Pancreas (tissue), 10 donors: ENCODE measurements around the gene CNNM3. TPM values are rescaled to one million over a fixed set of nuclear protein-coding genes. Genes with fewer than 3 reads are reported as not detected.

ENCODE experiments used
- ATAC-seq, 4 donors: fragments of 200-7000 bp; cut with Tn5 transposase; one replicate each; pipeline versions ENCODE4 v1.8.0 to v1.9.1; 2020; ENCODE audit warnings: mild to moderate bottlenecking in 4 of 4, moderate library complexity in 4 of 4
- DNase-seq, 6 donors: peaks; one replicate each; pipeline ENCODE4 v3.0.0-alpha.2; 2020
- FAIRE-seq: peaks from 2 replicates; lab custom pipeline; 2012; peaks lifted over from hg19 to GRCh38; lab: Jason Lieb, UNC
- H3K27ac ChIP-seq, 4 donors: fragments of 200-600 bp; sonication (generic); 1 replicate in 3 of 4; 2 replicates in 1 of 4; pipeline versions ENCODE4 v1.5.0 to v1.8.0; 2020
- H3K27me3 ChIP-seq, 4 donors: fragments of 200-600 bp; one replicate each; pipeline ENCODE4 v1.8.0; 2021
- H3K36me3 ChIP-seq, 3 donors: fragments of 200-600 bp; sonication (generic) in 1 of 3; one replicate each; pipeline versions ENCODE4 v1.5.0 to v1.8.0; 2020 to 2021
- H3K4me1 ChIP-seq, 3 donors: fragments of 200-600 bp; one replicate each; pipeline ENCODE4 v1.8.0; 2021
- H3K4me3 ChIP-seq, 4 donors: fragments of 200-600 bp; sonication (generic) in 2 of 4; one replicate each; pipeline versions ENCODE4 v1.5.0 to v1.8.0; 2020 to 2021
- H3K9me3 ChIP-seq, 4 donors: fragments of 200-600 bp; one replicate each; pipeline ENCODE4 v1.8.0; 2021
- CTCF ChIP-seq, 4 donors: fragments of 200-600 bp; sonication (generic) in 3 of 4; IDR thresholded peaks; one replicate each; pipeline versions ENCODE4 v1.5.0 to v1.8.0; 2021; ENCODE audit warnings: antibody characterized with exemption in 4 of 4
- WGBS, 2 donors: extraction: QIAGEN DNeasy Blood & Tissue Kit; methylation state at CpG; one replicate each; pipeline ENCODE4 v1.1.7; 2013; 5-methylcytosine and 5-hydroxymethylcytosine counted together
- intact Hi-C, 3 donors: fragments of 100-400 bp; cut with DNase I; formaldehyde crosslinking; loops; one replicate each; pipeline versions ENCODE4 v1.11.1 to v1.14.2; 2022
- microRNA-seq, 2 donors: library from miRNA; unstranded; fragments of <30 nt; microRNA quantifications; one replicate each; pipeline versions ENCODE4 to v1.1.0, GENCODE V29; 2019 to 2020
- polyA plus RNA-seq, 2 donors: library from polyadenylated mRNA; stranded (reverse); fragments of 200-250 nt; gene quantifications; one replicate each; pipeline ENCODE4 v1.2.3, GENCODE V29; 2013
- total RNA-seq, 6 donors: library from RNA; stranded (reverse); fragmentation: NEBNext Ultra II Directional in 4 of 6; extraction: Animal tissue kit (Norgen Biotek cat#: 25700) in 4 of 6; gene quantifications; one replicate each; pipeline versions ENCODE4 v1.2.1 to v1.2.4, GENCODE V29; 2021 to 2023
- donor health status: healthy with polysubstance abuse.
- donor health status: DM: no; HTN: no; CAD: no; lungs with moderate emphysema.
- donor health status: DM: no; HTN: no; CAD: no.
- donor health status: control.
- donor health status: control.
- donor health status: Bipolar disorder and iron deficiency.
- donor health status: DM: yes; HTN: yes; CAD: no.
- donor health status: DM: no; HTN: no; CAD: no.
- donor health status: DM: no; HTN: no; CAD: no.
- donor health status: DM: yes; HTN: yes; CAD: no.

Gene CNNM3
- total and polyA plus RNA-seq, 8 donors, result 13.6 to 35.1 (median 25.1) TPM

- TF ChIP-seq CTCF (IDR thresholded peaks at IDR 0.05), result no peak
- Histone ChIP-seq H3K4me1 (no peaks in the 10 kb centered on the region), H3K27ac (no peak overlapping the region), H3K27me3 (no peaks in the 10 kb centered on the region), H3K36me3 (no peaks in the 10 kb centered on the region), H3K4me3 (no peak overlapping the region), H3K9me3 (no peaks in the 10 kb centered on the region)
- ATAC-seq (peak in 1 of 4 donors; percentile 11), FAIRE-seq (no peak), DNase-seq (peak in 1 of 6 donors; percentile 53)
- intact Hi-C loops, result no loop called here
- WGBS, 2 donors, result 66 to 69% methylated on average over 12 of the region's 12 CpGs
These were observed 66.2 kb downstream of the CNNM3 start for GRCh38 chr2:96882230-96882629.

- H3K36me3 ChIP-seq, result no peaks in the 10 kb centered on the region
- peaks cover 0 to 2% (median 2%) of the 10 kb centered on the region in 3 donors for H3K4me1 ChIP-seq
- FAIRE-seq (no peak), DNase-seq (no peak), ATAC-seq (no peak)
- no peaks in the 10 kb centered on the region for H3K27me3 ChIP-seq
- WGBS, 2 donors, result 76 to 81% methylated on average over 8 of the region's 8 CpGs
- no peak for TF ChIP-seq CTCF (IDR thresholded peaks at IDR 0.05)
- no peak overlapping the region for H3K4me3 ChIP-seq
- intact Hi-C loops, result no loop called here
- no peak overlapping the region for H3K27ac ChIP-seq
- H3K9me3 ChIP-seq, result no peaks in the 10 kb centered on the region
These were observed 66.8 kb downstream of the CNNM3 start for GRCh38 chr2:96882906-96883305.

GRCh38 chr2:96883306-96883705 lies 67.2 kb downstream of the CNNM3 start:
- Histone ChIP-seq H3K36me3 (no peaks in the 10 kb centered on the region), H3K27me3 (no peaks in the 10 kb centered on the region), H3K4me3 (no peak overlapping the region), H3K4me1 (peaks cover 0 to 6% (median 6%) of the 10 kb centered on the region in 3 donors), H3K9me3 (no peaks in the 10 kb centered on the region), H3K27ac (no peak overlapping the region)
- TF ChIP-seq CTCF (IDR thresholded peaks at IDR 0.05), result no peak
- intact Hi-C loops, result no loop called here
- ATAC-seq (no peak), DNase-seq (no peak), FAIRE-seq (no peak)
- 72 to 76% methylated on average over 9 of the region's 9 CpGs for WGBS, 2 donors

Small RNA genes lying within 50 kb of the gene (microRNA-seq; reads per million reads assigned to microRNA genes)
- 0.88 to 1.2 reads per million in 2 donors for gene MIR3127

Other genes with a start within 250 kb of the CNNM3 start
- 10 to 100 TPM; 14.8 to 28.9 (median 18.2) TPM for gene KANSL3, start 178.0 kb upstream of the CNNM3 start, total RNA-seq
- gene KANSL3, start 178.0 kb upstream of the CNNM3 start, polyA plus RNA-seq, result 10 to 100 TPM; 20.0 to 27.8 TPM
- 1 to 10 TPM in 3 of 6 donors, under 1 TPM in 3; 0.93 to 1.5 (median 1.2) TPM for gene FER1L5, start 173.5 kb upstream of the CNNM3 start, total RNA-seq
- gene FER1L5, start 173.5 kb upstream of the CNNM3 start, polyA plus RNA-seq, result 1 to 10 TPM; 1.2 to 3.2 TPM
- 10 to 100 TPM in 1 of 6 donors, 1 to 10 TPM in 5; 5.4 to 15.8 (median 6.8) TPM for gene LMAN2L, start 76.2 kb upstream of the CNNM3 start, total RNA-seq
- gene LMAN2L, start 76.2 kb upstream of the CNNM3 start, polyA plus RNA-seq, result 10 to 100 TPM in 1 of 2 donors, 1 to 10 TPM in 1; 6.8 to 12.4 TPM
- 1 to 10 TPM; 4.8 to 6.9 (median 5.8) TPM for gene CNNM4, start 55.4 kb upstream of the CNNM3 start, total RNA-seq
- 1 to 10 TPM; 3.3 to 5.6 TPM for gene CNNM4, start 55.4 kb upstream of the CNNM3 start, polyA plus RNA-seq
- gene ANKRD23, start 27.8 kb downstream of the CNNM3 start, total RNA-seq, result 1 to 10 TPM in 5 of 6 donors, under 1 TPM in 1; 0.95 to 3.2 (median 2.4) TPM
- gene ANKRD23, start 27.8 kb downstream of the CNNM3 start, polyA plus RNA-seq, result 10 to 100 TPM in 1 of 2 donors, 1 to 10 TPM in 1; 8.2 to 10.9 TPM
- 1 to 10 TPM; 4.7 to 8.9 (median 5.7) TPM for gene ANKRD39, start 41.7 kb downstream of the CNNM3 start, total RNA-seq
- gene ANKRD39, start 41.7 kb downstream of the CNNM3 start, polyA plus RNA-seq, result 10 to 100 TPM; 13.2 to 14.9 TPM
- gene SEMA4C, start 53.8 kb downstream of the CNNM3 start, total RNA-seq, result 10 to 100 TPM in 2 of 6 donors, 1 to 10 TPM in 4; 6.7 to 21.8 (median 8.3) TPM
- gene SEMA4C, start 53.8 kb downstream of the CNNM3 start, polyA plus RNA-seq, result 10 to 100 TPM; 14.0 to 17.2 TPM
- not detected for gene FAM178B, start 170.3 kb downstream of the CNNM3 start, total RNA-seq
- not detected for gene FAM178B, start 170.3 kb downstream of the CNNM3 start, polyA plus RNA-seq